CD4-positive, alpha-beta T cell treated with Interleukin-15 for 4 hours (primary cell): ENCODE measurements around the gene PBX1.

ENCODE experiments used
- DNase-seq: peaks from one replicate; pipeline ENCODE4 v3.0.0-alpha.2; 2020; ENCODE audit warnings: low spot score

The PBX1 gene

DNA sequence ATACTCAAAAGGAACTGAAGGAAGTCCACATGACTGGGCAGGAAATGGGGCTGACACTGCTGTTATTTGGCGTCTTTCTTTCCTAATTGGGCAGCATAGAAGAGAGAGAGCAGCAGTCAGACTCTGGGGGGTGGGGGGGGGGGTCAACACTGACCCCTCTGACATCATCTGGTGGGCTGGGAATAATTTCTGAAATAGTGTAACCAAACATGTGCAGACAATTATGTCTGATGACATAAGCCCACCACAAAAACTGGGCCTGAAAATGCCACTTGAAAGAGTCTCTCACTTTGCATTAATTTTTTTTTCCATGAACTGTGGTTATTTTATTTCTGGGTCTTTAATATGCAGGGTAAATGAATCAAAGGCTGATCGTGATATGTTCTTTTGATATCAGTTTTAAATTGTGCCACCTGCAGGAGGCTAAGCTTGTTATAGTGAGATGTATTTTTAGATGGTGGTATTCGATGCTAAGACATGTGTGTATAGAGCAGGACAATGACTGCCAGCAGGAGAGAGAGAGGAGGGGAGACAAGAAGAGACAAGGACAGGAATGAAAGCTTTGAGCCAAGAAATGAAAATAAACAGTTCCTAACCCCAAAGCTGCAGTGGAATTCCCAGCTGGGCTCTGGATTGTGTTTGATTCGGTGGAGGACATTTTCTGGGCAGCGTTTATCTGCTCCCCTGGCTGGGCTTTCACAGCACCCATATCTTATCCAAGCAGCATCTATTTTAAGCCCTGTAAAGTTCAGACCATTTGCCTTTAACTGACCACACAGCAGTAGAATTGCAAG, 264.7 kb downstream of the PBX1 start:
- DNase-seq = no peak

DNA sequence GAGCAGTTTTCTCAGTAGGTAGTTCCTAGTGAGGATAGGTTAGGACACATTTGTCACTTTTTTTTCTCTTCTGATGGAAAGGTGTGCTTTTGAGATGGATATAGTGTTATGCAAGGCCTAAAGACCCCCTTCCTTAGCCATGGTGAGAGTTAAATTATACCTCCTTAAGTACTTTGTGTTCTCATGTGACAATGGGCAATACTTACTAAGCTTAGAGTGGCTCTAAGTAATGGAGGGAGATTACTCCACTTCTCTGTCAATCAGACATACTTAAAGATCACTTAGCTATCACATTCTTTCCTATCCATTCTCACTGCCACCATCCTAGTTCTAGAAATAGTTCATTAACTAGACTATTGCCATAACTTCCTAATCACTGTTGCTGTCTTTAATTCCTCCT, 265.6 kb downstream of the PBX1 start:
- no peak for DNase-seq

DNA sequence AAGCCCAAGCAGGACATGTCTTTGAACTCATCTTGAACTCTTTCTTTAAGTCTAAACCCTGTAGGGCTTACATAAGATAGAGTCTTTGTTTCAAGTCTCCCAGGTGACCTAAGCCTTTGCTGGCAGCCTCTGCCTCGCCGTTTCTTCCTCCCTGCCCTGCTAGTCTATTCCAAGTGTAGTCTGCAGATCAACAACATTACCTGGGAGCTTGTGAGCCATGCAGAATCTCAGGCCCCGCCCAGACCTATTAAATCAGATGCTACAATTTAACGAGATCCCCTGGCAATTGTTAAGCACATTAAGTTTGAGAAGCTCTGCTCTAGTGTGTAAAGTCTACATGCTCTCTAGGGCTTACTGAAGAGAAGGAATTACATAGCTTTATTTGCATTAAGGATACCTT, 271.6 kb downstream of the PBX1 start:
- no peak for DNase-seq

DNA sequence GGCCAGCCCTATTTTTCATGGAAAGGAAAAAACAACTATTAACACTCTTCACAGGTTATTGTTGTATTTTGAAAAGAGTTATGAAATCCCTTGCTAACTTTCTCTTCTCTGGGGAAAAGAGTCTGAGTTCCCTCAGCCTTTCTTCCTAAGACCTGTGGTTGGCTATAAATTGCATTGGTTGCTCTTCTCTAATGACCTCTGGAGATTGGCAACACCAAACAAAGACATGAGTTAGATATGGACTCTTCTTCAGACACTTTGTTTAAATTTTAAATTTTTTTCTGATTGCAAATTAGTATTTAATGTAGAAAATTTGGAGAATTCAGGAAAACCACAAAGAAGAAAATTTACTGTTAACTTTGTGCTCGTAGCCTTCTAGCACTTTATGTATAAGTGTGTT, 275.7 kb downstream of the PBX1 start:
- no peak for DNase-seq

DNA sequence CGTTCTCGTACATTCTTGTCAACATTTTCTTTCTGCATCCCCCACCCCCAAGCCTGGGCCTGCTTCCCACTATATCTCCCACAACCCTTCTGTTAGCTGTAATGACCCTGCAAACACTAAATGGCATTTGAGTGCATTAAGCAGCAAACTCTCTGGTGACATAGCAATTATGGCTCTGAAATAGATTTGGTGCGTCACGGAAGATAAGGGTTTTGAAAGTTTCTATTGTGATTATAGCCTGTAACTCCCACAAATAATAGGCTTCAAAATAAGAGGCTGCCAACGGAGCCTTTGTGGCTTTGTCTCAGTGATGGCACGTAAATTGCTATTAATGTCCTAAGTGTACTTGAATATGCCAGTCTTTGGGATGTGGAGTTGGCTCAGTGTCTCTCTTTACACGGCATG, 277.6 kb downstream of the PBX1 start:
- no peak for DNase-seq

DNA sequence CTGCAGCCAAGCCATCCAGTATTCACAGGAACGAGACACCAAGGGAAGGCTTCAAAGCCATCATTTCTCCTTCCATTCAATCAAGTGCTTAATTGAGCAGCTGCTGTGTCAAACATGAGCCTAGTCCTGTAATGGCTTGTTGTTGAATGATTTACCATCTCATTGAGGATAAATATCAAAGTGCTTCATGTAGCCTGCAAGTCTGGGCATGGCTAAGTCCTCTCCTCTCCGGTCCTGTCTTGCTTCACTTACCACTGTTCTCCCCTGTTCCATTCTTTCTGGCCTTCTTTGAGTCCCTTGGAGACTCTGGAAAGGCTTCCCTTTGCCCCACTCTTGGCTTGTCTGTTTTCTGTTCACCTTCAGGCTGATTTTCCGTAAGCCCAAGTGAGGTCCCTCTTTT, 279.8 kb downstream of the PBX1 start:
- DNase-seq = no peak

DNA sequence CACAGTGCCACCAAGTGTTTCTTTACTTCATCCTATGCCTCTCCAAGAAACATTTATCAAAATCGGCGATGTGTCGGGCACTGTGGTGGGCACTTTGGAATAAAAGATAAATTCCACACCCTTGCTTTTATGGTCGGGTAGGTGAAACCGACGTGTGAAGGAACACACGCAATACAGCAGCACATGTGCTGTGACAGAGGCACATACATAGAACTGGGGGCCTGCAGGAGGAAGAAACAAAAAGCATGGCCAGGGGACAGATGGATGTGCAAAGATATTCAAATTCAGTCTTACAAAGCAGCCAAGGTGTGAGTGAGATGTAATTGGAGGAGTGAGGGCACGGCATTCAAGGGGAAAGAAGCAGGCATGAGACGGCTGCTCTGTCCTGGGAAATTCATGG, 282.0 kb downstream of the PBX1 start:
- no peak for DNase-seq

DNA sequence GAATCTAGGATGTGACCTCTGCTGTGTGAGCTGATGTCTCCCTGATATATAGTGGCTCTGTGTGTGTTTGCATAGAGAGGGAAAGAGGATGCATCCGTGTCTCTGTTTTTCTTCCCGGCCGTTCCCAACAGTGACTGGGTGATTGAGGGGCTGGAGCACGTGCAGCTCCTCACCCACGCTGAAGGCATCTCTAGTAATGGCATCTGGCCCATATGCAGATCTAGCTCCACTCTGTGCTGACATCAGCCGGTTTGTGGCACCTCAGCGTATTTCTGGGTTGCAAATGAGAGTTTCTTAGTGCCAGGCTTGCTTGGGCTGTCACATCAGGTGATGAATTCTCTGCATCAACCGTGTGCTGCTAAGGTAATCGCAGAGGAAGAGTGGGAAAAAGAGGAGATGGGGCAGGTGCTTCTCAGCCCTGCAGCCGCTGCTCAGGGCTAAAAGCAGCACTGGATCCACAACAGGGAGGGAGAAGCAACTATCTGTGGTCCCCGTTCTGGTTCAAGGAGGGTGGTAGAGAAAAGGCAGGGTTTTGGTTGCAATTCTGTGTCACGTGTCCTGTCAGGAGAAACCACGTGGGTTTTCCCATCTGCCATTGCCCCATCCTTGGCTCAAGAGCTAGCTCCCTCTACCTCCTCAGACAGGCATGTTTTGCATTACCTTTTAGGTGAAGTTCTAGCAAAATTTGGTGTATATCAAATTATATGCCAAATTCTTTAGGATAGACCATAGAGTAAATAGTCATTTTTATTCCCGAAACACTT, 282.9 kb downstream of the PBX1 start:
- no peak for DNase-seq

DNA sequence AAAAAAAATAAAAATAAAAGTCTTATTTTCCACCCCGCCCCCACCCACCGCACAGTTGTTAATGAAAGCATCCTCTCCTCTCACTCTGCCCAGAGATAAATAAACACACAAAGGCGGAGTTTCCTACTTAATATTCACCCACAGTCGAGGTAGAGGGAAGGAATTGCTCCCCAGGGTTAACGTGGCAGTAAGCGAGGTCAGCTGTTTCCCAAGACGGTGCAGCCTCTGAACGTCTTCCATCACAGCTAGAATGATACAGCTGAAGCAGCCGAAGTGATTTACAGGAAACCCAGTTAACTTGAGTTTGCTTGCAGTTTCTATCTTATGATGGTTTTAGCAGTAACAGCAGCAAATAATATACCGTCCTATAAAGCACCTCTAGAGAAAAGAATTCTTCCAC, 283.9 kb downstream of the PBX1 start:
- no peak for DNase-seq

DNA sequence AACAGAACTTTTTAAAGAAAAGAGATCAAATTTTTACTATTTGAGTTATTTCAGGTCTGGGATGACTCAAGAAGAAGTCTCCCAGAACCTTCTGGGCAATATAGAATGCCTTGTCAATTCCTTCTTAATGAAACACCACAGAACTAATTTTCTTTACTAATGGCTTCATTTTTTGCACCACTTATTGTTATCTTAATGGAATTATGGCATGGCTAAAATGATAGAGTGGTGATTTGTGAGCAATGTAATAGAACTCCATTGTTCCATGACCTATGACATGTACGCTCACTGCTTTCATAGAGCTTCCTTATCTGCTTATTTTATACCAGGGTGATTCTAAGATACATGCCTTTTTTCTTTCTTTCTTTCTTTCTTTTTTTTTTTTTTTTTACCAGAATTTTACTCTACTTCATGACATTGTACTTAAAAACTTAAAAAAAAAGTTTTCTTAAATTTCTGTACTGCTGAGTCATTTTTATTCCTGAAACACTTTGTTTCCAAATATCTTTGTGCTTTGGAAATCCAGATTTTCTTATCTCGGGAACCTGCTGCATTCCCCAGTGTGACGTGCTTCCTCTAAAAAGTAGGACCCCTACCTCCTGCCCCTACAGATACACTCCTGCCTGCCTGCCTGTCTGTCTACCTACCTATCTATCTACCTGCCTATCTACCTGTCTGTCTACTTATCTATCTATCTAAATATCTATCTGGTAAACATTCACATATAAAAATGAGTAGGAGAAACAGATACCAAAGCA, 284.9 kb downstream of the PBX1 start:
- no peak for DNase-seq

DNA sequence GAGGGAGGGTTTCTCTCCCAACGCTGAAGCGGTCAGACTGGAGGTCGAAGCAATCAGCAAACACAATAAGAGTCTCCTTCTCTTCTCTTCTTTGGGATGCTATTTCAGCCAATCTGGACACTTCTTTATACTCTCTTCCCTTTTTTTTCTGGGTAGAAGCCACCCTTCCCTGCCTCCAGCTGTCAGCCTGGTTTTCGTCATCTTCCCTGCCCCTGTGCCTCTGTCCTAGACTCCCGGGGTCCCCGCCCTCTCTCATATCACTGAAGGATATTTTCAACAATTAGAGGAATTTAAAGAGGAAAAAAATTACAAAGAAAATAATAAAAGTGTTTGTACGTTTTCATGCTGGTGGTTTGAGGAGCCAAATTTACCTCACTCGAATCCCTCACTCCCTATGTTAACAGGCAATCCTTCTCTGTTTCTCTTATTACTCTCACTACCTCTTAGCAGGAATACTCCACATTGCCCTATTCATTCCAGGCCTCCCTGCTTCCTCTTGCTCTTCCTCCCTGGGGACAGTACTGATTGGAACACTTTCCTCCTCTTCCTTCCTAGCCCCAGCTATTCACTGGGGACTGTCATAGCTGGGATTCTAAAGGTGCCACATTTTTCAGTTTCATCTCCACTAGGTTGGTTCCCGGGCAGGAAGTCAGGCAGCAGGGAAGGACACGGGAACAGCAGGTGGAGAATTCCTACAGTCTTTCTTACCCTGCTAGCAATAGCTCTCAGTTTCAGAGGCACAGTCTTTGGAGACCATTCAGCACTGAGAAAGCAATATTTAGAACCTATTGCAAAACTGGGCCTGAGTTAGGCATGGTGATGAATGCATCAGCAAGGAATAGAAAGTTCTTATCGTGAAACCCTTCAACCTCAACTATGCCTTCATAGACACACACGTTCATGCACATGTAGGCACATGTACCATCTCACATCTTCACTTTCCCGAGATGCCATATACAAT, 288.0 kb downstream of the PBX1 start:
- no peak for DNase-seq

DNA sequence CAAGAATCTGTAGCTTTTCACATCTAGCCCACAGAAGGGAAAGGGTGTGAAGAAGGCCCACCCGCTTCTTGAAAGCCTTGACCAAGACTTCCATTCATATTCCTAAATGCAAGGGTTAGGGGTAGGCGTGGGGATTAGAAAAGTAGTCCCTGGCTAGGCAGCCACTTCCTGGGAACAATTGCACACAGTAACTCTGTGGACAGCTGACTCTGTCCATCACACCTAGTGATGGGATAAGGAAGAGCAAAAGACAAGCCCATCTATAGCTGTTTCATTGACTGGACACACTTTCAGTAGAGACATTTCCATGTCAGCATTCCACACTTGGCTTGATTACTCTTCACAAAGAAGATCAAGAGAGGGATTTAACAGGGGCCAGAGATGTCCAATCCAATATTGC, 294.2 kb downstream of the PBX1 start:
- DNase-seq = no peak

DNA sequence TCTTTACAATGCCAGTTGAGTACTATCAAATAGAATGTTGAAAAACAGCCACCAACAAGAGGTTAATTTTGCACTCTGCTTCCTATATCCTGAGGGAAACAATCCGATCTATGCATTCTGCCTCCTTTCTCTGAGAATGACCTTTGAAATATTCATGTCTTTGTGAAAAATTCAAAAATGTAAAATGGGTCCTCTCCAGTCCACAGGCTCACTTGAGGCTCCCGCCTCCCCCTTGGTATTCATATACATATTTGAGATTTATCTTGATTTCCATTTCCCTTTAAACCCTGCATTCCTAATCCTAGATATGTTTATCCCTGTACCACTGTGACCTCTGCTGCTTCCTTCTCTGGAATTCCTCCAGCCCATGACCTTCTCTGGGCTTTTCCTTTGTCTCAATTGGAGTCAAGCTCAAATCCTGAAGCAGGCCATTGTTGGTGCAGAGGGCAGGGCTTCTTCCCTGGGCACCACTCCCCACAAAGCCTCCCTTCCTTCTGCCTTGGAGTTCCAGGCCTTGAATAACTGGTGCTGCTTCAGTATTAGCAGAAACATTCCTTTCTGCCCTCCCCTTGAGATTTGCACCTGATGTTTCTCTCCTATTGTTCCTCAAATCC, 296.8 kb downstream of the PBX1 start:
- DNase-seq = no peak

DNA sequence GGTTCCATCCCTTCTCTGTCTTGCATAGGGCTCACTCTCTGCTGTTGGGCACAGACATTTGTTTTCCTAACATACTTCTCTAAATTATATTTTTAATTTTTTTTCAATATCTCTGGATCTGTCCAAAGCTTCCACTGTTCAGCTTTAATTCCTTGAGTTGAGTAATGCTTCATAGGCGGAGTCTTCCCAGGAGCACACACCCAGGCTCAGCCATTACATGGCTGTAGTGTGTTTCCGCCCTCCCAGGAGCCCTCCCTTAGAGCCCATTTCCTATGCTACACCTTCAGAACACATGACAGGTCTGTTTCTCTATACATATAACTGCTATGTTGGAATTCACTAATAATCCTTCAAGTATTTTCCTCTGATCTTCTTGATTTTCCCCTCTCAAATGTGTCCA, 297.4 kb downstream of the PBX1 start:
- no peak for DNase-seq

DNA sequence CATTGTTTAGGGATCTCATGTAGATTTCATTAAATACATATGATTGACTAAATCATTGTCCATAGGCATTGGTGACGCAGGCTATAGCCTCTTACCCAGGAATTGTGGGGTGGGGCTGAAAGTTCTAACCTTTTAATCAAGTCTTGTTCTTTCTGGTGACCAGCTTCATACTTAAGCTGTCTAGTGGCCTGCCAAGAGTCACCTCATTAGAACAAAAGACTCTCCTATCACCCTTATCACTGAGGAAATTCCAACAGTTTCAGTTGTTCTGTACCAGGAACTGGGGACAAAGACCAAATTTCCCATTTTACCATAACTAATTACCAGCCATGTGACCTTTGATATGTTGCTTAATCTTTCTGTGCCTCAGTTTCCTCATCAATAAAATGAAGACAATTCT, 298.5 kb downstream of the PBX1 start:
- DNase-seq = no peak

DNA sequence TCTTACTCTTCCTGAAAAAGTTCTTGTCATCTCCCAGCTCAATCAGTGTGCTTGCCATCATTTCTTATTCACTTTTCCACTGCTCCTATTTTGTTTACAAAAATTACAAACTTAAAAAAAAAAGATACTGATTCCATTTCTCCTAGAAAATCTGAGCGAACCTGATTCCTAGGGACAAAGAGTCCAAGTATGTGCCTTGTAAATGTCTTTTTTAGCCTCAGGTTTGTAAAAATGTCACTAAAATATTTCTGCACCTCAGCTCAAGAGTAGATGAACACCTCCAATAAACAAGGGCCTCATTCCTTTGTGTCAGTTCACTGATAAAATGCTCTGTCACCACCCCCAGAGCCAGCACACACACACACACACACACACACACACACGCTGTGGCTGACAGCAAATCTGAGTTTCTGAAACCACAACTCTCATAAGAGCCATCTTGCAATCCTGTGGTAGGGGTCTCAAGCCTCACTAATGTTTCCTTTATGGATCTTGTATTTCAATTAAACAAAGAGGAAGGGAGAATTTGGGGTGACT, 299.2 kb downstream of the PBX1 start:
- DNase-seq = no peak

DNA sequence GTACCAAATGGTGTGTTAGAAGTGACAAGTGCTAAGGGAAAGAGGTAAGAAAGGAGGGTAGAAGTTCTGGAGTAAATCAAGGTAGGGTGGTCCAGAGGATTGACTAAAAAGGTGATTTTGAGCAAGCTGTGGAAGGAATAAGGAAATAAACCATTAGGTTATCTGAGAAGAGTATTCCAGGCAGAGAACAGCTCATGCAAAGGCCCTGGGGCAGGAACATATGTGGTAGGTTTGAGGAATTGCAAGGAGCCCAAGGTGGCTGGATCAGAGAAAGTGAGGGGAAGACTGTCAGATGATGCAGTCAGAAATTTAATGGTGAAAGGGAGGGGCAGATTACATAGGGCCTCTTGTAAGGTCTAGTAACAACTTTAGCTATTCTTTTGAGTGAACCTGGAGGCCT, 302.6 kb downstream of the PBX1 start:
- no peak for DNase-seq

DNA sequence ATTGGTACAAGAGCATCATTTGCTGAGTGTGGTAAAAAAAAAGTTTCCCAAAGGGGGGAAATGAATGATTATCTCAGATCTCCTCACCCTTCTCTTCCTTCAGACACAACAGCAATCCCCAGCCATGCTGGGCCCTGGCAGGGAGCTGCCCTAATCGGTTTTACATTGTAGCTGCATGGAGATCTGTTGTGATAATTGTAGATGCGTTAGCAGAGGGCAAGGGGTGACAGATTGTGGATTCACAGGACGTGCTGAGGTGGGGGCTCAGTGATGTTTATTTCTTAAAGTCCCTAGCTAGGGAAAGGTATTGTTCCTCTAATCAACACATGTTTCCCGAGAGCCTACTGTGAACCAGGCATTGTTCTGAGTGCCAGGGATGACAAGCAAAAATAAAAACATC, 304.1 kb downstream of the PBX1 start:
- no peak for DNase-seq

DNA sequence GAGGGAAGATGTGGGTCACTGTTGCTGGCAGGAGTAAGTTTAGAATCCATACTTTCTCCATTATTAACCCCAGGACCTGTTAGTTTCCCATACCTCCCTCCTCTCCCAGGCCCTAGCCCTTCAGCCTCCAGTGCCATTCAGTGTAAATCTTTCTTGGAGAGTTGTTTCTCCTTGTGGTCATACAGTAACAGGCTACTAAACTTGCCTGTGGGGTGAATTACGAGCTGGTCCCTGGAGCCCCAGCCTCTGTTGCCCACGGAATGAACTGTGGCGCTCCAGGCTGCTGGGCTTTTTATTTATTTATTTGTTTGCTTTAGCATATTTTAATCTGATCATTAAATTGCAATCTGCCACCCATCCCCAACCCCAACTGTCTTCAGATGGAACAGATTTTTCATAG, 305.2 kb downstream of the PBX1 start:
- no peak for DNase-seq

DNA sequence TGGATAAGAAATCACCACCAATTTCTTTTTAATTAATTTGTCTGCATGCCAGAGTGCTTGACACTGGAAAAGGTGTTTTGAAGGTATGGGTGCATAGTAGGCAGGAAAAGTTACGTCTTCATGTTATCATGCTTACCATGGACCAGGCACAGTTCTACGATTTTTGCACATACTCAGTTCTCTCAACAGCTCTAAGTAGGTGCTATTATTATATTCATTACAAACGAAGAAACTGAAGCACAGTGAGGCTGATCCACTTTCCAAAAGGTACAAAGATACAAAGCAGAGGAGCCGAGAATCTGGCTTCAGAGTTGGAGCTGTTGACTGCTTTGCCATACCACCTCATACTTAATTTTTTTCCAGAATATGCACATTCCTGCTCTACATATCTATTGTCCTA, 306.4 kb downstream of the PBX1 start:
- DNase-seq = no peak

DNA sequence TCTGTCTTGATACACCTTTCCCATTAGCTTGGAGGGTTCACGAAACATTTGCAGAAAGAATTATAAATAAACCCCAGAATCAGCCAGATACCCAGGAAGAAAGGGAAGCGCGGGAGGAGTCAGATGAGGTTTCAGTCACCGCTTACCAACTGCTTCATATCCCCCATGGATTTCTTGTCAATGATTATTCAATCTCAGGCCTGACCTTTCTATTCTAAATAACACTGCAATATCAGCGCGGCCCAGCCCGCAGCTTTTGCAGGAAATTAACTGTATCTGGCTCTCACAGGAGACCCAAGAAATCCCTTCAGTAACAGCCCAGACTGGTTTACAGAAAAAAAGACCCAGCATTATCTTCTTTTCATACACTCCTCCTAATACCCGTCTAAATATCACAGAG, 308.6 kb downstream of the PBX1 start:
- no peak for DNase-seq
